Keratinocyte (primary cell): ENCODE data around the gene LNPEP. TPM values are rescaled to one million over a fixed set of nuclear protein-coding genes. Genes with fewer than 3 reads are reported as not detected.

Source experiments
- DNase-seq: peaks from one replicate; pipeline ENCODE4 v3.0.0-alpha.2; 2011; ENCODE audit warnings: low read depth, missing footprints, low spot score
- FAIRE-seq: peaks from 2 replicates; lab custom pipeline; 2011; peaks lifted over from hg19 to GRCh38; lab: Jason Lieb, UNC
- H2AFZ ChIP-seq: 2 replicates; pipeline ENCODE4 v1.6.0; 2012; ENCODE audit warnings: low read length, control low read depth, inconsistent platforms; ENCODE audit not compliant: control insufficient read depth
- H3K27ac ChIP-seq: 2 replicates; pipeline ENCODE4 v1.5.1; 2011; ENCODE audit warnings: low read length; ENCODE audit not compliant: control insufficient read depth, insufficient read depth
- H3K27me3 ChIP-seq: 3 replicates; pipeline ENCODE4 v1.6.0; 2011; ENCODE audit warnings: low read length; ENCODE audit not compliant: control insufficient read depth, insufficient read depth; ENCODE audit errors: extremely low read depth
- H3K36me3 ChIP-seq, 2 experiments: 2 replicates in 1 of 2; 3 replicates in 1 of 2; pipeline ENCODE4 v1.5.1; 2011; ENCODE audit warnings: low read length in 2 of 2, mild to moderate bottlenecking in 1 of 2; ENCODE audit not compliant: control insufficient read depth in 2 of 2, insufficient read depth in 2 of 2; ENCODE audit errors: extremely low read depth in 1 of 2
- H3K4me1 ChIP-seq: 3 replicates; pipeline ENCODE4 v1.5.1; 2011; ENCODE audit warnings: low read length; ENCODE audit not compliant: control insufficient read depth, insufficient read depth; ENCODE audit errors: extremely low read depth
- H3K4me2 ChIP-seq: 3 replicates; pipeline ENCODE4 v1.6.0; 2011; ENCODE audit warnings: low read depth, low read length; ENCODE audit not compliant: control insufficient read depth, insufficient read depth; ENCODE audit errors: extremely low read depth
- H3K4me3 ChIP-seq, 3 experiments: fragments of 200-600 bp in 1 of 3; sonication (generic) in 1 of 3; 2 replicates in 2 of 3; 3 replicates in 1 of 3; pipeline ENCODE4 v1.5.1; 2011 to 2016; ENCODE audit warnings: low read length in 3 of 3, mild to moderate bottlenecking in 3 of 3, control low read depth in 2 of 3, inconsistent platforms in 1 of 3, low read depth in 1 of 3, mixed read lengths in 1 of 3, mixed run types in 1 of 3, moderate library complexity in 1 of 3; ENCODE audit not compliant: control insufficient read depth in 2 of 3, insufficient read depth in 2 of 3; ENCODE audit errors: extremely low read depth in 1 of 3
- H3K79me2 ChIP-seq: 2 replicates; pipeline ENCODE4 v1.6.0; 2012; ENCODE audit warnings: low read length; ENCODE audit not compliant: control insufficient read depth, insufficient read depth
- H3K9ac ChIP-seq: 3 replicates; pipeline ENCODE4 v1.6.0; 2011; ENCODE audit warnings: low read length; ENCODE audit not compliant: control insufficient read depth, insufficient read depth; ENCODE audit errors: extremely low read depth
- H3K9me1 ChIP-seq: 3 replicates; pipeline ENCODE4 v1.6.0; 2011; ENCODE audit warnings: low read length; ENCODE audit not compliant: control insufficient read depth, insufficient read depth; ENCODE audit errors: extremely low read depth
- H3K9me3 ChIP-seq: 2 replicates; pipeline ENCODE4 v1.5.1; 2012; ENCODE audit warnings: low read depth, low read length; ENCODE audit not compliant: control insufficient read depth
- H4K20me1 ChIP-seq: 3 replicates; pipeline ENCODE4 v1.6.0; 2011; ENCODE audit warnings: low read length; ENCODE audit not compliant: control insufficient read depth, insufficient read depth; ENCODE audit errors: extremely low read depth
- EZH2 ChIP-seq: IDR thresholded peaks from one replicate; pipeline ENCODE4 v1.6.1; 2012; ENCODE audit warnings: inconsistent platforms, mild to moderate bottlenecking, low read length, moderate library complexity
- dilution Hi-C: fragments of 300-500 bp; cut with MboI; formaldehyde crosslinking; loops from one replicate; pipeline ENCODE4 v1.7.0; 2020; ENCODE audit warnings: low sequenced_read_pairs; ENCODE audit not compliant: extremely low pct_ligation_motif_present
- polyA plus RNA-seq, 5 experiments: library from polyadenylated mRNA; depleted of rRNA in 3 of 5; stranded (reverse) in 3 of 5; stranded (forward) in 1 of 5; unstranded in 1 of 5; fragments of >200 nt; gene quantifications; 1 replicate in 1 of 5; 2 replicates in 3 of 5; 3 replicates in 1 of 5; pipeline versions ENCODE4 v1.2.1 to v1.2.3, GENCODE V29; 2011 to 2012; ENCODE audit warnings: missing spikeins in 2 of 5, low read depth in 1 of 5, low replicate concordance in 1 of 5
- TF ChIP-seq, protein P1 (sequence below), 3 experiments: IDR thresholded peaks in 1 of 3; conservative IDR thresholded peaks in 1 of 3; optimal IDR thresholded peaks in 1 of 3; 2 replicates in 2 of 3; 3 replicates in 1 of 3; pipeline versions ENCODE3 to v1.5.1; 2011; ENCODE audit warnings: low read length in 3 of 3, mild to moderate bottlenecking in 3 of 3, moderate library complexity in 2 of 3, control low read depth in 1 of 3, inconsistent platforms in 1 of 3; ENCODE audit not compliant: insufficient read depth in 2 of 3; ENCODE audit errors: extremely low read depth in 1 of 3

Gene LNPEP
- polyA plus RNA-seq, 1 donor (not counting 4 experiments of a cell fraction or from before 2014, with no cell fraction given), result 26.6 TPM

DNA sequence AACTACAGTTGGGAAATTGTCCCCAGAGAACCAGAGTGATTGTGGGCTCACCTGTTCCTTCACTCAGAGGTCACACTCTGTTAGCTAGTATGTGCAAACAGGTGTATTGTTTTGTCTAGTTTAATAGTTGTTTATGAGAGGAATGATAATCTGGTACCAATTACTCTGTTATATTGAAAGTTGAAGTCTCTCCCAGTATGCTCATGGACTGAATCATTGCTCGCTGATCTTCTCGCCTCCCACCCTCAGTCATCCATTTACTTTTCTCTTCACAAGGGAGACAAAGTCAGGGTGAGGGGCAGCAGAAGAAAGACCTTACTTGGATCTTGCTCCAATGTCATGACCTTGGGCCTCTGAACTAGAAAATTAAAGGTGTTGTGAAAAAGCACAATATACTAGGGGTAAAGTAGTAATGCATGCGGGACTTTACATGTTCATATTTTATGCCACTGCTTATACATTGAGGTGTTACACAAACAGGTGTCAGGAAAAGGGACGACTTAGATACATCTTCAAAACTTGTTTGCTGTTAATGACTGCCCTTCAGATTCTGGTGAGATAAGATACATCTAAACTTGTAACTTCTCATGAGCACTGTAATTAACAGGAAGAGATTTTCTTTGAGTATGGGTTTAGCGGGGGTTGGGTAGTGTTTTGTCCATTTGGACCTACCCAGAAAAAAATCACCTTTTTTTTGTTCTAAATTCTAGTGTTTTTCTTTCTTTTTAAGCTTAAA lies 36.9 kb downstream of the LNPEP start:
- Histone ChIP-seq H2AFZ (no peak overlapping the region), H3K36me3 (peaks cover 0 to 3% of the 10 kb centered on the region in 2 experiments), H3K27me3 (no peaks in the 10 kb centered on the region), H3K9me1 (peaks cover 2% of the 10 kb centered on the region), H3K27ac (no peak overlapping the region), H3K4me3 (no peak overlapping the region), H3K4me1 (peaks cover 12% of the 10 kb centered on the region), H3K9ac (no peak overlapping the region), H4K20me1 (no peaks in the 10 kb centered on the region), H3K4me2 (no peak overlapping the region), H3K9me3 (no peaks in the 10 kb centered on the region), H3K79me2 (peaks cover 71% of the 10 kb centered on the region)
- FAIRE-seq (no peak), DNase-seq (no peak)
- dilution Hi-C loops, result no loop called here
- TF ChIP-seq, protein P1, sequence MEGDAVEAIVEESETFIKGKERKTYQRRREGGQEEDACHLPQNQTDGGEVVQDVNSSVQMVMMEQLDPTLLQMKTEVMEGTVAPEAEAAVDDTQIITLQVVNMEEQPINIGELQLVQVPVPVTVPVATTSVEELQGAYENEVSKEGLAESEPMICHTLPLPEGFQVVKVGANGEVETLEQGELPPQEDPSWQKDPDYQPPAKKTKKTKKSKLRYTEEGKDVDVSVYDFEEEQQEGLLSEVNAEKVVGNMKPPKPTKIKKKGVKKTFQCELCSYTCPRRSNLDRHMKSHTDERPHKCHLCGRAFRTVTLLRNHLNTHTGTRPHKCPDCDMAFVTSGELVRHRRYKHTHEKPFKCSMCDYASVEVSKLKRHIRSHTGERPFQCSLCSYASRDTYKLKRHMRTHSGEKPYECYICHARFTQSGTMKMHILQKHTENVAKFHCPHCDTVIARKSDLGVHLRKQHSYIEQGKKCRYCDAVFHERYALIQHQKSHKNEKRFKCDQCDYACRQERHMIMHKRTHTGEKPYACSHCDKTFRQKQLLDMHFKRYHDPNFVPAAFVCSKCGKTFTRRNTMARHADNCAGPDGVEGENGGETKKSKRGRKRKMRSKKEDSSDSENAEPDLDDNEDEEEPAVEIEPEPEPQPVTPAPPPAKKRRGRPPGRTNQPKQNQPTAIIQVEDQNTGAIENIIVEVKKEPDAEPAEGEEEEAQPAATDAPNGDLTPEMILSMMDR (optimal IDR thresholded peaks at IDR 0.05 in 1 of 3, IDR thresholded peaks at IDR 0.05 in 1 of 3, conservative IDR thresholded peaks at IDR 0.05 in 1 of 3; ENCODE audit: extremely low read depth in 1 of 3, insufficient read depth in 2 of 3, low read length in 3 of 3), result no peak
- no peak for TF ChIP-seq EZH2

DNA sequence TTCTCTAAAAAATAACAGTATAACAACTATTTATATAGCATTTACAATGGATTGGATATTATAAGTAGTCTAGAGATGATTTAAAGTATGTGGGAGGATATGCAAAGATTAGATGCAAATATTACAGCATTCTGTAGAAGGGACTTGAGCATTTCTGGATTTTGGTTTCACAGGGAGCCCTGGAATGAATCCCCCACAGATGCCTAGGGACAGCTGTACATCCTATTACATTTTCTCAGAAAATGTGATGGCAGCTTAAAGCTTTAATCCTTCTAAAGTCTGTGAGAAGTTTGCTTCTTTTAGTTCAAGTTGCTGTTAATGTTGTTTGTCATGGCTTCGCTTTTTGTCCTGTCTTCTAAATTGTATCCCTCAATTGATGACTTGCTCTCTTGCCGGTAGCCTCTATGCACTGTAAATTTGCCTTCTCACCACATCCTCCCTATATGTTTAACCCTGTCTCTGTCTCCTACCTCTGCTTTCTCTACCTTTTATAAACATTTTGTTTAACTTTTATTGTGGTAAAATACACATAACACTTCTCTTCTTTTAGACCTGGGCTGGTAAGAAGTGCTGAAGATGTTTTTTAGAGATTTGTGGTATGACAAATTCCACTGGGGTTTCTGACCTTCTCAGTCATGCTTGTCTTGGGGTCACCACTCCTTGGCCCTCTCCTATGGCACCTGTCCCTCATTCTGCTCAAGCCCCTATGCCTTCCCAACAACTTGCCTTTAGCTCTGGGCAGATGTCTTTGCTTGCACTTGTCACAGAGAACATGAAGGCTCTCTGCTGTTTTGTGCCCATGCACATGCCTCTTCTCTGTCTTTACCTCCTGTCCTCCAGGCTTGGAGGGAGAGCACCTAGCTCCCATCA lies 37.9 kb downstream of the LNPEP start:
- Histone ChIP-seq H3K79me2 (peaks cover 73% of the 10 kb centered on the region), H3K4me3 (no peak overlapping the region), H3K36me3 (peaks cover 0 to 3% of the 10 kb centered on the region in 2 experiments), H3K27ac (no peak overlapping the region), H3K27me3 (no peaks in the 10 kb centered on the region), H3K9ac (no peak overlapping the region), H3K4me1 (peaks cover 2% of the 10 kb centered on the region), H3K9me1 (peaks cover 2% of the 10 kb centered on the region), H2AFZ (no peak overlapping the region), H3K4me2 (no peak overlapping the region), H3K9me3 (no peaks in the 10 kb centered on the region), H4K20me1 (no peaks in the 10 kb centered on the region)
- FAIRE-seq (no peak), DNase-seq (no peak)
- no peak for TF ChIP-seq EZH2
- TF ChIP-seq, protein P1 (optimal IDR thresholded peaks at IDR 0.05 in 1 of 3, IDR thresholded peaks at IDR 0.05 in 1 of 3, conservative IDR thresholded peaks at IDR 0.05 in 1 of 3; ENCODE audit: extremely low read depth in 1 of 3, insufficient read depth in 2 of 3, low read length in 3 of 3), result no peak
- dilution Hi-C loops, result no loop called here
